Activated T-helper 2 cell treated with anti-CD3 and anti-CD28 coated beads, Interferon-gamma antibody, Interleukin-2, Interleukin-4, amounts not matched to agents 10 μg/mL and 5 μg/mL and 100 μg/mL, durations not matched to agents 14 hours and 24 hours and 36 hours (primary cell): ENCODE results near the gene CMTM5. TPM values are rescaled to one million over a fixed set of nuclear protein-coding genes. Genes with fewer than 3 reads are reported as not detected.
"Not testable (repeated sequence)": the region's sequence is repeated elsewhere in the genome, so short reads cannot be mapped to it uniquely, and the experiment has no call there.

ENCODE experiments used
- DNase-seq: peaks from one replicate; pipeline ENCODE4 v3.0.0; 2021; ENCODE audit warnings: low spot score
- H3K27ac Mint-ChIP-seq: one replicate; pipeline ENCODE4 v1.8.0; 2021; ENCODE audit warnings: mixed read lengths
- H3K27me3 Mint-ChIP-seq: one replicate; pipeline ENCODE4 v1.8.0; 2021; ENCODE audit warnings: low read depth, mixed read lengths
- H3K36me3 Mint-ChIP-seq: one replicate; pipeline ENCODE4 v1.8.0; 2021; ENCODE audit warnings: low read depth, mixed read lengths
- H3K4me1 Mint-ChIP-seq: one replicate; pipeline ENCODE4 v1.8.0; 2021; ENCODE audit warnings: low read depth, mixed read lengths
- H3K4me3 Mint-ChIP-seq: one replicate; pipeline ENCODE4 v1.8.0; 2021; ENCODE audit warnings: low read depth, mild to moderate bottlenecking, moderate library complexity, mixed read lengths
- H3K9me3 Mint-ChIP-seq: one replicate; pipeline ENCODE4 v1.8.0; 2021; ENCODE audit warnings: mixed read lengths
- intact Hi-C: fragments of 100-400 bp; cut with micrococcal nuclease; formaldehyde crosslinking; loops from one replicate; pipeline ENCODE4 v1.15.1; 2023
- total RNA-seq: library from RNA; stranded (reverse); gene quantifications from 2 replicates; pipeline ENCODE4 v1.2.3, GENCODE V29; 2022

The CMTM5 gene
- total RNA-seq, 1 donor from 2014 or later, result not detected

GRCh38 chr14:23385642-23386265 is 8.9 kb downstream of the CMTM5 start:
- intact Hi-C loops, result no loop called here
- no peak for DNase-seq
- no peaks in the 10 kb centered on the region for H3K36me3 Mint-ChIP-seq
- H3K27me3 Mint-ChIP-seq, result no peaks in the 10 kb centered on the region
- no peaks in the 10 kb centered on the region for H3K4me1 Mint-ChIP-seq
- no peaks in the 10 kb centered on the region for H3K9me3 Mint-ChIP-seq
- H3K27ac Mint-ChIP-seq, result no peak overlapping the region
- no peak overlapping the region for H3K4me3 Mint-ChIP-seq

GRCh38 chr14:23386266-23386657 is 9.4 kb downstream of the CMTM5 start:
- not testable (repeated sequence) for H3K36me3 Mint-ChIP-seq

GRCh38 chr14:23386999-23387398 is 10.2 kb downstream of the CMTM5 start:
- Mint-ChIP-seq H3K36me3 (no peaks in the 10 kb centered on the region), H3K9me3 (no peaks in the 10 kb centered on the region)

More at GRCh38 chr14:23386266-23386657, 9.4 kb downstream of the CMTM5 start:
- H3K27me3 Mint-ChIP-seq, intact Hi-C loops, H3K4me1 Mint-ChIP-seq, H3K9me3 Mint-ChIP-seq, DNase-seq, H3K4me3 Mint-ChIP-seq, H3K27ac Mint-ChIP-seq: not testable (repeated sequence)

GRCh38 chr14:23387916-23388882 is 11.4 kb downstream of the CMTM5 start:
- Mint-ChIP-seq H3K4me3 (no peak overlapping the region), H3K36me3 (no peaks in the 10 kb centered on the region), H3K4me1 (no peaks in the 10 kb centered on the region), H3K27me3 (peaks cover 2% of the 10 kb centered on the region), H3K27ac (no peak overlapping the region), H3K9me3 (no peaks in the 10 kb centered on the region)
- DNase-seq, result no peak
- intact Hi-C loops, result no loop called here

More at GRCh38 chr14:23386999-23387398, 10.2 kb downstream of the CMTM5 start:
- DNase-seq, result no peak
- Mint-ChIP-seq H3K27ac (no peak overlapping the region), H3K4me3 (no peak overlapping the region), H3K4me1 (no peaks in the 10 kb centered on the region), H3K27me3 (no peaks in the 10 kb centered on the region)
- intact Hi-C loops, result no loop called here

- Mint-ChIP-seq H3K4me3 (no peak overlapping the region), H3K27me3 (peaks cover 2% of the 10 kb centered on the region), H3K27ac (no peak overlapping the region), H3K36me3 (no peaks in the 10 kb centered on the region), H3K4me1 (no peaks in the 10 kb centered on the region), H3K9me3 (no peaks in the 10 kb centered on the region)
- intact Hi-C loops, result no loop called here
- DNase-seq, result no peak
Measured at GRCh38 chr14:23388996-23389395, 12.2 kb downstream of the CMTM5 start.

DNA sequence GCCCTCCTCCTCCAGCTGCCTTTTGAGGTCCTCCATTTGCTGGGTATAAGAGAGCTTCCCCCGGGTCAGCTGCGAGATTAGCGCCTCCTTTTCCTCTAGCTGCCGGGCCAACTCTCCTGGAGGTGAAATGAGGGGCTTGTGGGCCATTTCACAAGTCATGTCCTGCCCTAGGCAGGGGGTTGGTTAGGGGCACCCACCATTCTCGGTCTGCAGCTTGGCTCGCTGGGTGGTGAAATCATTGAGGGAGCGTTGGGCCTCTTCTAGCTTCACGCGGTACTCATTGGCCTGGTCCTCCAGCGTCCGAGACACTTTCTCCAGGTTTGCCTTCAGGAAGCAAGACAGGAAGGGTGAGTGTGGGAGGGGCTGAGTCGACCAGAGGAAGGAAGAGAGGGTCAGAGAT is 12.6 kb downstream of the CMTM5 start:
- intact Hi-C loops, result no loop called here
- H3K4me1 Mint-ChIP-seq, result no peaks in the 10 kb centered on the region
- H3K9me3 Mint-ChIP-seq, result no peaks in the 10 kb centered on the region
- DNase-seq, result no peak
- no peaks in the 10 kb centered on the region for H3K36me3 Mint-ChIP-seq
- H3K4me3 Mint-ChIP-seq, result no peak overlapping the region
- peaks cover 2% of the 10 kb centered on the region for H3K27me3 Mint-ChIP-seq
- H3K27ac Mint-ChIP-seq, result no peak overlapping the region

- H3K9me3 Mint-ChIP-seq, H3K27me3 Mint-ChIP-seq, DNase-seq, H3K4me3 Mint-ChIP-seq, H3K27ac Mint-ChIP-seq, H3K36me3 Mint-ChIP-seq, H3K4me1 Mint-ChIP-seq, intact Hi-C loops: not testable (repeated sequence)
Measured at GRCh38 chr14:23389871-23390270, 13.0 kb downstream of the CMTM5 start.

- Mint-ChIP-seq H3K4me3 (no peak overlapping the region), H3K9me3 (no peaks in the 10 kb centered on the region), H3K27me3 (peaks cover 2% of the 10 kb centered on the region), H3K27ac (no peak overlapping the region), H3K4me1 (no peaks in the 10 kb centered on the region), H3K36me3 (no peaks in the 10 kb centered on the region)
- intact Hi-C loops, result no loop called here
- no peak for DNase-seq
Measured at GRCh38 chr14:23392613-23393012, 15.8 kb downstream of the CMTM5 start.

- intact Hi-C loops, result no loop called here
- Mint-ChIP-seq H3K36me3 (no peaks in the 10 kb centered on the region), H3K9me3 (no peaks in the 10 kb centered on the region), H3K4me1 (no peaks in the 10 kb centered on the region), H3K27ac (no peak overlapping the region), H3K27me3 (peaks cover 2% of the 10 kb centered on the region), H3K4me3 (no peak overlapping the region)
- DNase-seq, result no peak
Measured at GRCh38 chr14:23396126-23396525, 19.3 kb downstream of the CMTM5 start.

DNA sequence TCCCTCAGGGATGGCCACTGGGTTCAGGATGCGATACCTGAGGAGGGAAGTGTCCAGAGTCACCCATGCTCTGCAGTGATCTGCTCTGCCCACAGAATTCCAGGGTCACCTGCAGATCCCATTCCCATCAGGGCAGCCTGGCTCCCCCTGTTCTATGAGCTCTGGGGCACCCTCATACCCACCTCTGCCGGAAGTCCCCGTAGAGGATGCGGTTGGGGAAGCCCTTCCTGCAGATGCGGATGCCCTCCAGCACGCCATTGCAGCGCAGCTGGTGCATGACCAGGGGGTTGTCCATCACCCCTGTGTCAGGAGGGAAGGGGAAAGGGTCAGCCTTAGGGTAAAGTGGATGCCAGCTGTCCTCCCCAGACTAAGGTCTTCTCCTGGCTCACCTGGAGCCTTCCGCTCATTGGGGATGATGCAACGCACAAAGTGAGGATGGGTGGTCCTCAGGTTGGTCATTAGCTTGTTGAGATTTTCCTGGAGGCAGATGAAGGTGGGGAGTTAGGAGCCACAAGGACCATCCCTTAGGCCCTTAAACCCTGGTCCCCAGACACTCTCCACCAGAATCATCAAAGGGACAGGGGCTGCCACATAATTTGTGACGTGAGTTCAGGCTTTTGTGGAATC is 20.0 kb downstream of the CMTM5 start:
- Mint-ChIP-seq H3K27me3 (peaks cover 2% of the 10 kb centered on the region), H3K4me3 (no peak overlapping the region), H3K4me1 (no peaks in the 10 kb centered on the region), H3K9me3 (no peaks in the 10 kb centered on the region), H3K27ac (no peak overlapping the region), H3K36me3 (no peaks in the 10 kb centered on the region)
- DNase-seq, result no peak
- intact Hi-C loops, result no loop called here

GRCh38 chr14:23398348-23398747 is 21.5 kb downstream of the CMTM5 start:
- Mint-ChIP-seq H3K9me3 (no peaks in the 10 kb centered on the region), H3K4me3 (no peak overlapping the region), H3K36me3 (no peaks in the 10 kb centered on the region), H3K27ac (no peak overlapping the region), H3K4me1 (no peaks in the 10 kb centered on the region), H3K27me3 (no peaks in the 10 kb centered on the region)
- intact Hi-C loops, result no loop called here
- no peak for DNase-seq

DNA sequence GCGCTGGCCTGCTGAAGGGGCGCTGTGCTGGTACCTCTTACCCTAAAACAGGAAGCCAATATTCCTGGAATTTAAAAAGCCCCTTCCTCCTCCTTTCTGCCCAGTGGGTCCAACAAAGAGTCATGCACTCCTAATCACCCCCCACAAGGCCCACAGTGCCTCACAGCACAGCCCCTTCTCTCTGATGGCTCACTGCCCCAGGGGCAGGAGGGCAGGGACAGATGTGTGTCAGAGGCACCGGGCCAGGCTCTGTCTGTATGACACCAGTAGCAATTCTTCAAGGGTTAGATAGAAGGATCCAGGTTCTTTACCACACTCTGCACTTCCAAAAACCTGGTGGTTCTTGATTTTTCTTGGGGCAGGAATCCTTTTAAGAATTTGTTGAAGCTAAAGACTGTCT is 22.3 kb downstream of the CMTM5 start:
- no peak overlapping the region for H3K27ac Mint-ChIP-seq
- no peak for DNase-seq
- H3K4me1 Mint-ChIP-seq, result no peaks in the 10 kb centered on the region
- intact Hi-C loops, result no loop called here
- no peaks in the 10 kb centered on the region for H3K27me3 Mint-ChIP-seq
- no peak overlapping the region for H3K4me3 Mint-ChIP-seq
- no peaks in the 10 kb centered on the region for H3K36me3 Mint-ChIP-seq
- H3K9me3 Mint-ChIP-seq, result no peaks in the 10 kb centered on the region

- Mint-ChIP-seq H3K9me3 (no peaks in the 10 kb centered on the region), H3K27me3 (no peaks in the 10 kb centered on the region), H3K27ac (no peak overlapping the region), H3K36me3 (no peaks in the 10 kb centered on the region), H3K4me1 (no peaks in the 10 kb centered on the region), H3K4me3 (no peak overlapping the region)
- intact Hi-C loops, result no loop called here
- no peak for DNase-seq
Measured at GRCh38 chr14:23399591-23399990, 22.7 kb downstream of the CMTM5 start.
